GM10248 (cell line): ENCODE results near the gene LANCL2.

Experiments
- CTCF ChIA-PET: fragments of 300-600 bp; sonication (Branson Sonifier 250); formaldehyde crosslinking; extraction: SDS; loops from one replicate; lab custom pipeline; 2021; ENCODE audit warnings: antibody characterized with exemption; lab: Yijun Ruan, JAX
- POLR2A ChIA-PET: fragments of 350-650 bp; sonication (Branson Sonifier 250); formaldehyde crosslinking; extraction: SDS; loops from one replicate; lab custom pipeline; 2020; ENCODE audit warnings: antibody characterized with exemption; lab: Yijun Ruan, JAX
- DNase-seq: peaks from one replicate; pipeline ENCODE4 v3.0.0; 2012; ENCODE audit errors: extremely low spot score
- CTCF ChIP-seq: IDR thresholded peaks from 2 replicates; pipeline ENCODE4 v1.5.1; 2012; ENCODE audit warnings: mild to moderate bottlenecking, low read depth; ENCODE audit errors: extremely low read depth, missing control alignments, control extremely low read depth

The LANCL2 gene, protein sequence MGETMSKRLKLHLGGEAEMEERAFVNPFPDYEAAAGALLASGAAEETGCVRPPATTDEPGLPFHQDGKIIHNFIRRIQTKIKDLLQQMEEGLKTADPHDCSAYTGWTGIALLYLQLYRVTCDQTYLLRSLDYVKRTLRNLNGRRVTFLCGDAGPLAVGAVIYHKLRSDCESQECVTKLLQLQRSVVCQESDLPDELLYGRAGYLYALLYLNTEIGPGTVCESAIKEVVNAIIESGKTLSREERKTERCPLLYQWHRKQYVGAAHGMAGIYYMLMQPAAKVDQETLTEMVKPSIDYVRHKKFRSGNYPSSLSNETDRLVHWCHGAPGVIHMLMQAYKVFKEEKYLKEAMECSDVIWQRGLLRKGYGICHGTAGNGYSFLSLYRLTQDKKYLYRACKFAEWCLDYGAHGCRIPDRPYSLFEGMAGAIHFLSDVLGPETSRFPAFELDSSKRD

DNA sequence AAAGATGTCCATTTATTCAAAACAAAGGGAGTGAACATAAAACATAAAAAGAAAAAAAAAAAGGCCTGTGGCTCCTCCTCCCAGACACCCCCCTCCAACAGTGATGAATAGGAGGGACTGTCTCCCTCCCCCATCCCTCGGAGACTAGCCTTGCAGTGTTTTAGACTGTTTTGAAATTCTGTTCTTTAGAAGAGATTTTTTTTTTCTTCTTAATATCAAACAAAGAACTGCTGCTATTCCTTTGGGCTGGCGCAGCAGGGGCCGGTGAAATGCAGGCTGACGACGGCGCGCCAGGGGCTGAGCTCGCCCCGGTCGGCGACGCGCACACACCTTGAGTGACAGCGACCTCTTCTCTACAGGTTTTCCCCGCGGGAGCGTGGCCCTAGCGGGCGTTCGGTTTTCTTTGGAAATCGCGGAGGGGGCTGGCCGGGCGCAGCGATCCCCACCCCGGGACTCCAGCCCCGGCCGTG, at the start of gene LANCL2:
TSS of gene LANCL2 (plus strand) at position 133 of the 470 bp plus-strand sequence. CDS start 689 bp downstream, outside the sequence.
- no peak for DNase-seq
- no peak for TF ChIP-seq CTCF
- CTCF ChIA-PET = interaction anchor here (1.0 to 2.3 kb wide), 6 partner anchors 10 to 88 kb away, joined by 3 to 12 read pairs (median 4); no protein-coding TSS in a partner anchor
- POLR2A ChIA-PET = interaction anchor here (2.3 kb wide), 1 partner anchor 56 kb away, joined by 6 read pairs; no protein-coding TSS in a partner anchor

GRCh38 chr7:55325371-55325792, 39.8 kb upstream of the LANCL2 start:
- ChIA-PET POLR2A (no interaction called here), CTCF (no interaction called here)
- no peak for TF ChIP-seq CTCF
- no peak for DNase-seq

- TF ChIP-seq CTCF = no peak
- ChIA-PET POLR2A (no interaction called here), CTCF (interaction anchor here (0.9 to 1.2 kb wide), 2 partner anchors 11 to 89 kb away, joined by 3 to 4 read pairs; no protein-coding TSS in a partner anchor)
- no peak for DNase-seq
Measured at GRCh38 chr7:55326081-55326835, 38.9 kb upstream of the LANCL2 start.

DNA sequence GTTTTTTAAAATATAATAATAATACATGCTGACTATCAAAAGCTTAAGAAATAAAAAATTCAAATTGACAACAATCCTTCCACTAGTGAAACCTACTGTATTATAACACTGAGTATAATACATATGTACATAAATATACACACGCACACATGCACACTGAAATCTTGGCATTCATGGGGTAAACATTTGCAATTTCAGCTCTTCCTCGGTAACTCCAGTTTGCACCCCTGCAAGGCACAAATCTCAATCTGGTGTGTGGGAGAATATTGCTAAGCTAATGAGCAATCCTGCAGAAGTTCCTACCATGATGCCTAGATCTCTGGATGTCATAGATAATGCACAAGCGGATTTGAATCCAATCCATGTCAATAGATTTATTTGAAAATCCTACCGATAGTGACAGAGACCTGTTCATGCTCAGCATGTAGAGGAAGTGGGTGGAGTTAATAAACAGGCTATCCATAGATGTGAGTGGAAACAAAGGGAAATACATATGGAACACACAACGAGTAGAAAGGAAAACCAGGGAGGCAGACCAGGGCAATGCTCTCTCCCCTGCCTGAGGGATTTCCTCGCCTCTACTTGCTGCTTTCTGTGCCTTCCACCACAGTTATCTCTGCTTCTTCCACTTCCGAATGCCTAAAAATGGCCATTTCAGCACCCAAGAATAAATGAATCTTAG, 38.1 kb upstream of the LANCL2 start:
- TF ChIP-seq CTCF = no peak
- POLR2A ChIA-PET = no interaction called here
- CTCF ChIA-PET = interaction anchor here (0.9 to 1.2 kb wide), 2 partner anchors 10 to 88 kb away, joined by 3 to 4 read pairs; no protein-coding TSS in a partner anchor
- DNase-seq = no peak

DNA sequence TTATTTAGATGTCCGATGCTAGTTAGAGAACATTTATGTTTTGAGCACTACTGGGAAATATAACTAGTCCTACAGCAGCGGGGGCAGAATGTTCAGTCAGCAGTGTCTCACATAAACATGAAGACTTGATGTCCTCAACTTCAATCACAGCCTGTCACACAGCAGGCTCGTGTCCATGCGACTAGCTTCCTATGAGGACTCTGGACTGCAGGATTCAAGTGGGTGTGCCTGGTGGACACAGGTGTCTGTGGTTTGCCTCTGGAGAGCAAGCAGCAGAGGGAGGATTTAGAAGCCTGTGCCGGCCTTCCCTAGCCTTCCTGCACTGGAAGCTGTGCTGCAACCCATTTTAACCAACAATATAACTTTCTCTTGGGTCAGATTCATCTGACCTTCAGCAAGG, 30.0 kb upstream of the LANCL2 start:
- no peak for DNase-seq
- ChIA-PET POLR2A (no interaction called here), CTCF (interaction anchor here (1.1 to 3.1 kb wide), 5 partner anchors 12 to 55 kb away, joined by 3 to 11 read pairs (median 3); no protein-coding TSS in a partner anchor)
- no peak for TF ChIP-seq CTCF
